SK-N-SH (cell line): ENCODE measurements around the gene SH3BP5L. TPM values are rescaled to one million over a fixed set of nuclear protein-coding genes. Genes with fewer than 3 reads are reported as not detected.

Source experiments
- CTCF ChIA-PET: fragments of 300-600, 350-600 bp; formaldehyde crosslinking; extraction: SDS; loops from one replicate; lab custom pipeline; 2021; lab: Yijun Ruan, JAX
- POLR2A ChIA-PET: fragments of 350-600 bp; sonication (Branson Sonifier 250); formaldehyde crosslinking; extraction: SDS; loops from one replicate; lab custom pipeline; 2020; ENCODE audit warnings: antibody characterized with exemption, inconsistent platforms; lab: Yijun Ruan, JAX
- DNase-seq: peaks from one replicate; pipeline ENCODE4 v3.0.0; 2012
- H2AFZ ChIP-seq: fragments of 200-600 bp; sonication (generic); 2 replicates; pipeline ENCODE4 v1.8.1; 2016; ENCODE audit warnings: antibody characterized with exemption, mild to moderate bottlenecking, low read depth
- H3F3A ChIP-seq: fragments of 200-600 bp; sonication (generic); replicated peaks from 2 replicates; pipeline ENCODE3; 2016; ENCODE audit warnings: antibody characterized with exemption, mild to moderate bottlenecking; ENCODE audit not compliant: insufficient read depth
- H3K27ac ChIP-seq, 2 experiments: fragments of 200-500 bp in 1 of 2; fragments of 200-600 bp in 1 of 2; sonication (Bioruptor generic) in 1 of 2; sonication (generic), shearing (Covaris generic) in 1 of 2; 2 replicates each; pipeline versions ENCODE4 v1.5.1 to v1.6.1; 2014 to 2016; ENCODE audit warnings: low read depth in 2 of 2, inconsistent platforms in 1 of 2, low read length in 1 of 2, mild to moderate bottlenecking in 1 of 2, mixed read lengths in 1 of 2
- H3K27me3 ChIP-seq: fragments of 200-600 bp; sonication (generic), shearing (Covaris generic); 2 replicates; pipeline ENCODE4 v1.6.1; 2016; ENCODE audit warnings: mixed run types; ENCODE audit not compliant: insufficient read depth
- H3K36me3 ChIP-seq, 2 experiments: fragments of 200-500 bp in 1 of 2; fragments of 200-600 bp in 1 of 2; sonication (Bioruptor generic) in 1 of 2; sonication (generic) in 1 of 2; replicated peaks in 1 of 2; 2 replicates each; pipeline versions ENCODE3 to v1.5.1; 2014 to 2016; ENCODE audit warnings: low read length in 1 of 2, mild to moderate bottlenecking in 1 of 2; ENCODE audit not compliant: insufficient read depth in 2 of 2, control insufficient read depth in 1 of 2
- H3K4me1 ChIP-seq, 2 experiments: fragments of 200-500 bp in 1 of 2; fragments of 200-600 bp in 1 of 2; sonication (Bioruptor generic) in 1 of 2; sonication (generic), shearing (Covaris generic) in 1 of 2; 2 replicates each; pipeline versions ENCODE4 v1.5.1 to v1.6.1; 2014 to 2016; ENCODE audit warnings: low read depth in 1 of 2, low read length in 1 of 2, mixed run types in 1 of 2; ENCODE audit not compliant: insufficient read depth in 2 of 2, control insufficient read depth in 1 of 2
- H3K4me2 ChIP-seq: fragments of 200-600 bp; sonication (generic), shearing (Covaris generic); 2 replicates; pipeline ENCODE4 v1.6.1; 2017; ENCODE audit warnings: mixed run types
- H3K4me3 ChIP-seq, 2 experiments: fragments of 200-500 bp in 1 of 2; fragments of 200-600 bp in 1 of 2; sonication (Bioruptor generic) in 1 of 2; sonication (generic), shearing (Covaris generic) in 1 of 2; 2 replicates each; pipeline versions ENCODE4 v1.5.1 to v1.8.1; 2014 to 2016; ENCODE audit warnings: low read depth in 2 of 2, inconsistent platforms in 1 of 2, low read length in 1 of 2, mild to moderate bottlenecking in 1 of 2, mixed read lengths in 1 of 2, moderate library complexity in 1 of 2
- H3K79me2 ChIP-seq: fragments of 200-600 bp; sonication (generic); 2 replicates; pipeline ENCODE4 v1.8.1; 2017; ENCODE audit warnings: mild to moderate bottlenecking; ENCODE audit not compliant: insufficient read depth
- H3K9ac ChIP-seq: fragments of 200-600 bp; sonication (generic); 2 replicates; pipeline ENCODE4 v1.6.1; 2017; ENCODE audit warnings: mixed run types
- H3K9me2 ChIP-seq: fragments of 200-600 bp; sonication (generic); 2 replicates; pipeline ENCODE4 v1.6.1; 2017; ENCODE audit warnings: mixed run types
- H3K9me3 ChIP-seq: fragments of 200-600 bp; sonication (generic); 2 replicates; pipeline ENCODE4 v1.6.1; 2017; ENCODE audit warnings: mixed run types, mild to moderate bottlenecking, moderate library complexity
- H4K20me1 ChIP-seq: fragments of 200-600 bp; sonication (generic); 2 replicates; pipeline ENCODE4 v1.6.1; 2017; ENCODE audit warnings: mild to moderate bottlenecking, mixed run types; ENCODE audit not compliant: insufficient read depth
- ELF1 ChIP-seq: IDR thresholded peaks from 2 replicates; pipeline ENCODE4 v1.4.0; 2012
- FOSL2 ChIP-seq: IDR thresholded peaks from 2 replicates; pipeline ENCODE4 v1.4.0; 2012; ENCODE audit warnings: low read depth, mild to moderate bottlenecking, moderate library complexity, borderline replicate concordance
- FOXJ3 ChIP-seq: sonication (generic); formaldehyde crosslinking; IDR thresholded peaks from 2 replicates; pipeline ENCODE4 v1.5.1; 2020; ENCODE audit warnings: mild to moderate bottlenecking, missing genetic modification reagents
- FOXM1 ChIP-seq: IDR thresholded peaks from 2 replicates; pipeline ENCODE4 v1.4.0; 2012; ENCODE audit warnings: low read depth, mild to moderate bottlenecking
- MEF2A ChIP-seq: IDR thresholded peaks from 2 replicates; pipeline ENCODE4 v1.4.0; 2012; ENCODE audit warnings: low read depth, borderline replicate concordance
- MXI1 ChIP-seq: IDR thresholded peaks from 2 replicates; pipeline ENCODE4 v1.6.1; 2012; ENCODE audit warnings: mild to moderate bottlenecking, low read depth, low read length, improper control_type of control experiment
- NRF1 ChIP-seq: IDR thresholded peaks from 2 replicates; pipeline ENCODE4 v1.6.1; 2012; ENCODE audit warnings: low read depth, mild to moderate bottlenecking, low read length
- RCOR1 ChIP-seq: fragments of 150-350 bp; IDR thresholded peaks from 2 replicates; pipeline ENCODE4 v1.6.1; 2017; ENCODE audit warnings: antibody characterized with exemption, low read length
- RFX5 ChIP-seq: IDR thresholded peaks from 2 replicates; pipeline ENCODE4 v1.6.1; 2012; ENCODE audit warnings: mild to moderate bottlenecking, improper control_type of control experiment, low read length
- SIN3A ChIP-seq: IDR thresholded peaks from 2 replicates; pipeline ENCODE4 v1.6.1; 2012; ENCODE audit warnings: low read depth, mild to moderate bottlenecking, low read length, moderate library complexity, borderline replicate concordance
- TAF1 ChIP-seq: IDR thresholded peaks from 2 replicates; pipeline ENCODE4 v1.6.1; 2012; ENCODE audit warnings: low read depth, mild to moderate bottlenecking, low read length, moderate library complexity, borderline replicate concordance
- YY1 ChIP-seq: IDR thresholded peaks from 2 replicates; pipeline ENCODE4 v1.4.0; 2012; ENCODE audit warnings: low read depth, mild to moderate bottlenecking
- WGBS: methylation state at CpG from one replicate; pipeline ENCODE4 v1.1.6; 2017; ENCODE audit warnings: low lambda C conversion rate; 5-methylcytosine and 5-hydroxymethylcytosine counted together
- polyA plus RNA-seq, 3 experiments: library from polyadenylated mRNA; depleted of rRNA; stranded (reverse); fragments of >200 nt; gene quantifications; 2 replicates each; pipeline ENCODE4 v1.2.3, GENCODE V29; 2012
- TF ChIP-seq, protein P1 (sequence below): IDR thresholded peaks from 2 replicates; pipeline ENCODE4 v1.4.0; 2012; ENCODE audit warnings: low read depth, borderline replicate concordance
- TF ChIP-seq, protein P2 (sequence below): fragments of 150-350 bp; IDR thresholded peaks from 2 replicates; pipeline ENCODE4 v1.6.1; 2016; ENCODE audit warnings: mild to moderate bottlenecking, low read depth, low read length
- TF ChIP-seq, protein P3 (sequence below): IDR thresholded peaks from 2 replicates; pipeline ENCODE4 v1.4.0; 2012; ENCODE audit warnings: low read depth, borderline replicate concordance

The SH3BP5L gene
- polyA plus RNA-seq, 1 of the 3 experiments (the other 2 are of a cell fraction), result 32.1 TPM

DNA sequence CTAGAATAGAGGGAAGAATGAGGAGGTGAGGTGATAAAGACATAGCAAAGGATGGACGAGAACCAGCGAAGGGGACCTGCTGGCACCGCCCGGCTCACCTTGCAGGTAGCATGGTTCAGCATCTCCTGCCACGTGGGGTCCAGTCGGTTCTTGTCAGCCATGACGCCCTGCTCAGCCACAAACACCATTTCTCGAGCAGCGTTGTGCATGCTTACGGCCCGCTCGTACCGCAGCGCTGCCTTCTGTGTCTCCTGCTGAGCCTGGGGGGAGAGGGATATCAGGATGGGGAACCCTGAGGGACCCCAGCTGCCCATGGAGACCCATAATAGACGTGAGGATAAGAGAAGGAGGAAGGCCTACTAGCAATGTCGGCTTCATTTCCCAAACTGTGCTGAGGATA lies 11.4 kb downstream of the SH3BP5L start:
- H3K4me3 ChIP-seq, result no peak overlapping the region
- no peaks in the 10 kb centered on the region for H3K9me3 ChIP-seq
- no peak overlapping the region for H3K4me2 ChIP-seq
- H3K9me2 ChIP-seq, result no peaks in the 10 kb centered on the region
- no peaks in the 10 kb centered on the region for H3K27me3 ChIP-seq
- H3K36me3 ChIP-seq, result peaks cover 13 to 65% of the 10 kb centered on the region in 2 experiments
- 93% methylated on average over 16 of the region's 16 CpGs for WGBS
- no peaks in the 10 kb centered on the region for H4K20me1 ChIP-seq
- H2AFZ ChIP-seq, result no peak overlapping the region
- TF ChIP-seq, protein P1, sequence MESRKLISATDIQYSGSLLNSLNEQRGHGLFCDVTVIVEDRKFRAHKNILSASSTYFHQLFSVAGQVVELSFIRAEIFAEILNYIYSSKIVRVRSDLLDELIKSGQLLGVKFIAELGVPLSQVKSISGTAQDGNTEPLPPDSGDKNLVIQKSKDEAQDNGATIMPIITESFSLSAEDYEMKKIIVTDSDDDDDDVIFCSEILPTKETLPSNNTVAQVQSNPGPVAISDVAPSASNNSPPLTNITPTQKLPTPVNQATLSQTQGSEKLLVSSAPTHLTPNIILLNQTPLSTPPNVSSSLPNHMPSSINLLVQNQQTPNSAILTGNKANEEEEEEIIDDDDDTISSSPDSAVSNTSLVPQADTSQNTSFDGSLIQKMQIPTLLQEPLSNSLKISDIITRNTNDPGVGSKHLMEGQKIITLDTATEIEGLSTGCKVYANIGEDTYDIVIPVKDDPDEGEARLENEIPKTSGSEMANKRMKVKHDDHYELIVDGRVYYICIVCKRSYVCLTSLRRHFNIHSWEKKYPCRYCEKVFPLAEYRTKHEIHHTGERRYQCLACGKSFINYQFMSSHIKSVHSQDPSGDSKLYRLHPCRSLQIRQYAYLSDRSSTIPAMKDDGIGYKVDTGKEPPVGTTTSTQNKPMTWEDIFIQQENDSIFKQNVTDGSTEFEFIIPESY, result no peak
- TF ChIP-seq FOSL2, result no peak
- no peak for TF ChIP-seq MEF2A
- TF ChIP-seq FOXJ3 (CRISPR knock-in tag), result no peak
- TF ChIP-seq RFX5, result no peak
- no peak for TF ChIP-seq RCOR1
- no peak for TF ChIP-seq FOXM1
- TF ChIP-seq YY1, result no peak
- TF ChIP-seq, protein P2, sequence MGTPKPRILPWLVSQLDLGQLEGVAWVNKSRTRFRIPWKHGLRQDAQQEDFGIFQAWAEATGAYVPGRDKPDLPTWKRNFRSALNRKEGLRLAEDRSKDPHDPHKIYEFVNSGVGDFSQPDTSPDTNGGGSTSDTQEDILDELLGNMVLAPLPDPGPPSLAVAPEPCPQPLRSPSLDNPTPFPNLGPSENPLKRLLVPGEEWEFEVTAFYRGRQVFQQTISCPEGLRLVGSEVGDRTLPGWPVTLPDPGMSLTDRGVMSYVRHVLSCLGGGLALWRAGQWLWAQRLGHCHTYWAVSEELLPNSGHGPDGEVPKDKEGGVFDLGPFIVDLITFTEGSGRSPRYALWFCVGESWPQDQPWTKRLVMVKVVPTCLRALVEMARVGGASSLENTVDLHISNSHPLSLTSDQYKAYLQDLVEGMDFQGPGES, result no peak
- TF ChIP-seq, protein P3, sequence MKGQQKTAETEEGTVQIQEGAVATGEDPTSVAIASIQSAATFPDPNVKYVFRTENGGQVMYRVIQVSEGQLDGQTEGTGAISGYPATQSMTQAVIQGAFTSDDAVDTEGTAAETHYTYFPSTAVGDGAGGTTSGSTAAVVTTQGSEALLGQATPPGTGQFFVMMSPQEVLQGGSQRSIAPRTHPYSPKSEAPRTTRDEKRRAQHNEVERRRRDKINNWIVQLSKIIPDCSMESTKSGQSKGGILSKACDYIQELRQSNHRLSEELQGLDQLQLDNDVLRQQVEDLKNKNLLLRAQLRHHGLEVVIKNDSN, result no peak
- no peak for TF ChIP-seq MXI1
- no peaks in the 10 kb centered on the region for H3F3A ChIP-seq
- H3K79me2 ChIP-seq, result peaks cover 28% of the 10 kb centered on the region
- H3K4me1 ChIP-seq, result peaks cover 0 to 9% of the 10 kb centered on the region in 2 experiments; a peak in 1 of 4 replicates
- no peak for DNase-seq
- ChIA-PET CTCF (interaction anchor here (0.7 to 0.8 kb wide), 2 partner anchors 13 to 19 kb away, joined by 3 read pairs; no protein-coding TSS in a partner anchor), POLR2A (no interaction called here)
- H3K27ac ChIP-seq, result no peak overlapping the region
- no peak overlapping the region for H3K9ac ChIP-seq

DNA sequence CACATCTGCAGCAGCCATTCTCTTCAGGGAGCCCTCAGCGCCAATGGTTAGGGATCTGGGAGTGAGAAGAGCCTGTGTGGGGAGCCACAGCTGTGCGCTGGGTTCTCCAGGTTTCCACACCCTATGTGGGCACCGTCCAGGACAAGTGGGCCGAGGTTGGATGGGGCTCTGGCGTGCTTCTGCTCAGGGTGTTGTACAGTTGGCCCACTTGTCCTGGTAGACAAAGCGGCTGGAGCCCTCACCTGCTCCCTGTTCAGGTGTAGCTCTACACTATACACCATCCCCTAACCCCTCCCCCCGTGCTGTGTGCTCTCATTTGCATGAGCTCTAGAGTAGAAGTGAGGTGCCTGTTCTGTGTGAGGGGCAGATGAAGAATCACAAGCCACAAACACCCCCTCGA lies 12.2 kb downstream of the SH3BP5L start:
- Histone ChIP-seq H3K9me2 (no peaks in the 10 kb centered on the region), H3K4me2 (no peak overlapping the region), H4K20me1 (no peaks in the 10 kb centered on the region), H3K27me3 (no peaks in the 10 kb centered on the region), H3K9me3 (no peaks in the 10 kb centered on the region), H3K36me3 (peaks cover 13 to 60% of the 10 kb centered on the region in 2 experiments), H3K79me2 (peaks cover 20% of the 10 kb centered on the region), H2AFZ (no peak overlapping the region), H3K4me3 (no peak overlapping the region), H3K4me1 (peaks cover 0 to 9% of the 10 kb centered on the region in 2 experiments; a peak in 1 of 4 replicates), H3F3A (no peaks in the 10 kb centered on the region), H3K9ac (no peak overlapping the region), H3K27ac (no peak overlapping the region)
- WGBS, result 96% methylated on average over 5 of the region's 8 CpGs
- POLR2A ChIA-PET, result no interaction called here
- TF ChIP-seq ELF1, result no peak
- TF ChIP-seq NRF1, result no peak
- TF ChIP-seq YY1, result no peak
- no peak for TF ChIP-seq SIN3A
- no peak for TF ChIP-seq TAF1
- DNase-seq, result no peak
- CTCF ChIA-PET, result interaction anchor here (0.7 to 1.2 kb wide), 4 partner anchors 8 to 18 kb away, joined by 3 read pairs; no protein-coding TSS in a partner anchor
